HCT116 (cell line): ENCODE measurements around the gene KRTAP5-2. TPM values are rescaled to one million over a fixed set of nuclear protein-coding genes. Genes with fewer than 3 reads are reported as not detected.

Source experiments
- ATAC-seq: fragments of 200-7000 bp; cut with Tn5 transposase; 2 replicates; pipeline ENCODE4 v1.9.1; 2020; ENCODE audit warnings: mild to moderate bottlenecking, moderate library complexity
- BruUV-seq: library from RNA; stranded (reverse); fragments of 400-500 nt; replicated peaks from 2 replicates; lab custom pipeline; 2021; lab: Mats Ljungman, UMichigan
- CTCF ChIA-PET: fragments of 300-600 bp; sonication (Branson Sonifier 250); formaldehyde crosslinking; loops from one replicate; lab custom pipeline; 2021; ENCODE audit warnings: antibody characterized with exemption; lab: Charles Lee
- POLR2A ChIA-PET: fragments of 300-600, 350-600 bp; sonication (Branson Sonifier 250); formaldehyde crosslinking; loops from one replicate; lab custom pipeline; 2021; ENCODE audit warnings: antibody characterized with exemption; lab: Charles Lee
- RAD21 ChIA-PET, 2 experiments: fragments of 300-600 bp; sonication (Branson Sonifier 250); formaldehyde crosslinking; loops; one replicate each; lab custom pipeline; 2023; ENCODE audit warnings: low total read pairs in 2 of 2; ENCODE audit not compliant: uncharacterized antibody in 2 of 2, unreplicated experiment in 2 of 2, low non-redundant PET in 1 of 2; lab: Charles Lee
- DNase-seq: peaks from one replicate; pipeline ENCODE4 v3.0.0-alpha.2; 2010; ENCODE audit warnings: low read depth, low spot score
- H2AFZ ChIP-seq: fragments of 200-600 bp; shearing (Covaris generic), sonication (generic); 2 replicates; pipeline ENCODE4 v1.6.1; 2017; ENCODE audit warnings: low read depth, mixed run types, mixed read lengths, antibody characterized with exemption, low read length; ENCODE audit not compliant: poor library complexity, severe bottlenecking
- H3K27ac ChIP-seq: 2 replicates; pipeline ENCODE4 v1.5.1; 2012; ENCODE audit warnings: low read depth, low read length
- H3K27me3 ChIP-seq: fragments of 200-600 bp; sonication (generic); 2 replicates; pipeline ENCODE4 v1.6.1; 2016; ENCODE audit warnings: mixed run types, low read length, mixed read lengths; ENCODE audit not compliant: insufficient read depth
- H3K36me3 ChIP-seq, 2 experiments: fragments of 200-500 bp in 1 of 2; fragments of 200-600 bp in 1 of 2; sonication (Bioruptor generic) in 1 of 2; sonication (generic) in 1 of 2; 2 replicates each; pipeline versions ENCODE4 v1.5.1 to v1.6.1; 2014 to 2016; ENCODE audit warnings: low read length in 2 of 2, inconsistent platforms in 1 of 2, mixed read lengths in 1 of 2, mixed run types in 1 of 2; ENCODE audit not compliant: insufficient read depth in 2 of 2, control insufficient read depth in 1 of 2
- H3K4me1 ChIP-seq, 2 experiments: fragments of 200-600 bp in 1 of 2; sonication (generic) in 1 of 2; 2 replicates each; pipeline versions ENCODE4 v1.5.1 to v1.6.1; 2012 to 2017; ENCODE audit warnings: low read length in 2 of 2, inconsistent platforms in 1 of 2, mild to moderate bottlenecking in 1 of 2, mixed read lengths in 1 of 2, mixed run types in 1 of 2, moderate library complexity in 1 of 2; ENCODE audit not compliant: insufficient read depth in 2 of 2, control insufficient read depth in 1 of 2
- H3K4me2 ChIP-seq: fragments of 200-600 bp; sonication (generic); 2 replicates; pipeline ENCODE4 v1.6.1; 2017; ENCODE audit warnings: mixed run types, low read length, mixed read lengths
- H3K4me3 ChIP-seq, 2 experiments: fragments of 200-600 bp in 1 of 2; sonication (generic) in 1 of 2; replicated peaks in 1 of 2; 2 replicates each; pipeline ENCODE4 v1.5.1; 2011 to 2016; ENCODE audit warnings: low read length in 2 of 2, control low read depth in 1 of 2, low read depth in 1 of 2, mild to moderate bottlenecking in 1 of 2, mixed read lengths in 1 of 2, mixed run types in 1 of 2
- H3K79me2 ChIP-seq: fragments of 200-600 bp; sonication (generic); 2 replicates; pipeline ENCODE4 v1.6.1; 2017; ENCODE audit warnings: mild to moderate bottlenecking, mixed run types, low read length, moderate library complexity, mixed read lengths; ENCODE audit not compliant: insufficient read depth
- H3K9ac ChIP-seq: fragments of 200-600 bp; sonication (generic); 2 replicates; pipeline ENCODE4 v1.6.1; 2016; ENCODE audit warnings: low read length, mixed read lengths
- H3K9me2 ChIP-seq: fragments of 200-600 bp; sonication (generic), shearing (Covaris generic); 2 replicates; pipeline ENCODE4 v1.6.1; 2017; ENCODE audit warnings: mixed run types, mild to moderate bottlenecking, moderate library complexity; ENCODE audit not compliant: insufficient read depth
- H3K9me3 ChIP-seq, 2 experiments: fragments of 200-500 bp in 1 of 2; fragments of 200-600 bp in 1 of 2; sonication (Bioruptor generic) in 1 of 2; sonication (generic) in 1 of 2; 2 replicates each; pipeline ENCODE4 v1.6.1; 2014 to 2017; ENCODE audit warnings: low read length in 2 of 2, mixed read lengths in 2 of 2, inconsistent platforms in 1 of 2, low read depth in 1 of 2, mild to moderate bottlenecking in 1 of 2, mixed run types in 1 of 2, moderate library complexity in 1 of 2; ENCODE audit not compliant: control insufficient read depth in 1 of 2, insufficient read depth in 1 of 2
- H4K20me1 ChIP-seq: fragments of 200-600 bp; sonication (generic), shearing (Covaris generic); 2 replicates; pipeline ENCODE4 v1.6.1; 2017; ENCODE audit warnings: mixed run types, mild to moderate bottlenecking, moderate library complexity; ENCODE audit not compliant: insufficient read depth
- CEBPB ChIP-seq: IDR thresholded peaks from 2 replicates; pipeline ENCODE4 v1.6.1; 2012; ENCODE audit warnings: low read depth
- EGR1 ChIP-seq: IDR thresholded peaks from 2 replicates; pipeline ENCODE4 v1.6.1; 2012; ENCODE audit warnings: low read depth
- JUND ChIP-seq: IDR thresholded peaks from 2 replicates; pipeline ENCODE4 v1.6.1; 2012
- POLR2A ChIP-seq: IDR thresholded peaks from 2 replicates; pipeline ENCODE4 v1.7.0; 2011; ENCODE audit warnings: borderline replicate concordance; ENCODE audit not compliant: insufficient read depth, insufficient read length; ENCODE audit errors: extremely low read depth
- RAD21 ChIP-seq: IDR thresholded peaks from 2 replicates; pipeline ENCODE4 v1.6.1; 2012; ENCODE audit warnings: low read depth, mild to moderate bottlenecking
- SIN3A ChIP-seq: IDR thresholded peaks from 2 replicates; pipeline ENCODE4 v1.6.1; 2012; ENCODE audit warnings: low read depth
- SRF ChIP-seq: IDR thresholded peaks from 2 replicates; pipeline ENCODE4 v1.6.1; 2012; ENCODE audit warnings: low read depth
- TCF7L2 ChIP-seq: IDR thresholded peaks from 2 replicates; pipeline ENCODE4 v1.7.0; 2011; ENCODE audit warnings: borderline replicate concordance, inconsistent platforms; ENCODE audit not compliant: insufficient read depth, insufficient read length; ENCODE audit errors: extremely low read depth
- YY1 ChIP-seq: IDR thresholded peaks from 2 replicates; pipeline ENCODE4 v1.6.1; 2011; ENCODE audit warnings: low read length, low read depth, moderate library complexity, mild to moderate bottlenecking; ENCODE audit not compliant: insufficient replicate concordance; ENCODE audit errors: extremely low read depth
- ZBTB33 ChIP-seq: IDR thresholded peaks from 2 replicates; pipeline ENCODE4 v1.6.1; 2011; ENCODE audit warnings: mild to moderate bottlenecking, low read length, moderate library complexity; ENCODE audit not compliant: insufficient replicate concordance; ENCODE audit errors: extremely low read depth
- ZNF274 ChIP-seq: fragments of 200-500 bp; sonication (Bioruptor generic); IDR thresholded peaks from 2 replicates; pipeline ENCODE4 v1.6.1; 2014; ENCODE audit warnings: mild to moderate bottlenecking, low read depth, low read length, inconsistent platforms
- intact Hi-C: fragments of 100-400 bp; cut with micrococcal nuclease; formaldehyde crosslinking; loops from 2 replicates; pipeline ENCODE4 v1.10.0; 2022
- total RNA-seq: library from RNA; stranded (reverse); gene quantifications from one replicate; pipeline ENCODE4 v1.2.1, GENCODE V29; 2021; ENCODE audit not compliant: unreplicated experiment
- TF ChIP-seq, protein P1 (sequence below): IDR thresholded peaks from 2 replicates; pipeline ENCODE4 v1.6.1; 2012; ENCODE audit warnings: low read depth
- TF ChIP-seq, protein P2 (sequence below): IDR thresholded peaks from 2 replicates; pipeline ENCODE4 v1.6.1; 2012

The KRTAP5-2 gene
- total RNA-seq, 1 experiment from 2014 or later = not detected

DNA sequence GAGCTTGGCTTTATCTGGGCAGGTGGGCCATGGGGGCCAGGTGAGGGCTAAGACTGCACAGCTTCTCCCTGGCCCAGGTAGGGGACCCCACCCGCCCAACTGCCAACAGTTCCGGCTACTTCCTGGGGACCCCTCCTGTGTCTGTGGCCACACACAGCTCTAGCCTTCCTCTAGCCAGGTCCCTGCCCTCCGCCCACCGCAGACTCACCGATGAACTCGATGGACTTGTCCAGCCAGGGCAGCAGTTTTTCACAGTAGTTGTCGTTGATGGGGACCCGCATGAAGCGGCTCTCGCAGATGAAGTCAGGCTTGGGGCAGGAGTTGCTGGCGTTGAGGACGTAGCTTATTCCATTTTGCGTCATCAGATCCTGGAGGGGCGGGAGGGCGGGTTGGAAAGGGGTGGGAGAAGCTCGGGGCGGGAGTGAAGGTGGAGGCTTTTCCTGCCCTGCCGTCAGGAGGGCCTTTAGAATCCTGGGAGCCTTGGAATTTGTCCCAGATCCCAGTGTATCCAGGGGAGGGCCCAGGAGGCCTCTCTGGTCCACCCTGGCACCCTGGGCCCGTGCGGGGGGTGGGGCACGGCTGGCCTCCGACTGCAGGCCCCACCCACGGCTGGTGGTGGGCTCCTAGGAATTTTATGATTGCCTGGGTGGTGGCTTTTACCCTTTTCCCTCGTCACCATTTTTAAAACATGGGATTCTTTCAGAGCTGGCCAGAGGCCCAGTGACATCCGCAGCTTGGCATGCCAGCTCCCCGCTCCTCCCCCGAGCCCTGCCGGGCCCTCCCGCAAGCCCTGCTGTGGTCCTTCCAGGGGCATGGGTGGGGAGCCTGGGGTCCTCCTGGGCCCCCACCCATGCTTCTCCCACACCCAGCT lies 40.0 kb downstream of the KRTAP5-2 start:
- TF ChIP-seq POLR2A (no peak), TCF7L2 (no peak), CEBPB (no peak), ZNF274 (no peak), SRF (no peak), SIN3A (no peak), EGR1 (no peak), JUND (no peak), ZBTB33 (no peak), RAD21 (no peak), YY1 (no peak)
- TF ChIP-seq, protein P1, sequence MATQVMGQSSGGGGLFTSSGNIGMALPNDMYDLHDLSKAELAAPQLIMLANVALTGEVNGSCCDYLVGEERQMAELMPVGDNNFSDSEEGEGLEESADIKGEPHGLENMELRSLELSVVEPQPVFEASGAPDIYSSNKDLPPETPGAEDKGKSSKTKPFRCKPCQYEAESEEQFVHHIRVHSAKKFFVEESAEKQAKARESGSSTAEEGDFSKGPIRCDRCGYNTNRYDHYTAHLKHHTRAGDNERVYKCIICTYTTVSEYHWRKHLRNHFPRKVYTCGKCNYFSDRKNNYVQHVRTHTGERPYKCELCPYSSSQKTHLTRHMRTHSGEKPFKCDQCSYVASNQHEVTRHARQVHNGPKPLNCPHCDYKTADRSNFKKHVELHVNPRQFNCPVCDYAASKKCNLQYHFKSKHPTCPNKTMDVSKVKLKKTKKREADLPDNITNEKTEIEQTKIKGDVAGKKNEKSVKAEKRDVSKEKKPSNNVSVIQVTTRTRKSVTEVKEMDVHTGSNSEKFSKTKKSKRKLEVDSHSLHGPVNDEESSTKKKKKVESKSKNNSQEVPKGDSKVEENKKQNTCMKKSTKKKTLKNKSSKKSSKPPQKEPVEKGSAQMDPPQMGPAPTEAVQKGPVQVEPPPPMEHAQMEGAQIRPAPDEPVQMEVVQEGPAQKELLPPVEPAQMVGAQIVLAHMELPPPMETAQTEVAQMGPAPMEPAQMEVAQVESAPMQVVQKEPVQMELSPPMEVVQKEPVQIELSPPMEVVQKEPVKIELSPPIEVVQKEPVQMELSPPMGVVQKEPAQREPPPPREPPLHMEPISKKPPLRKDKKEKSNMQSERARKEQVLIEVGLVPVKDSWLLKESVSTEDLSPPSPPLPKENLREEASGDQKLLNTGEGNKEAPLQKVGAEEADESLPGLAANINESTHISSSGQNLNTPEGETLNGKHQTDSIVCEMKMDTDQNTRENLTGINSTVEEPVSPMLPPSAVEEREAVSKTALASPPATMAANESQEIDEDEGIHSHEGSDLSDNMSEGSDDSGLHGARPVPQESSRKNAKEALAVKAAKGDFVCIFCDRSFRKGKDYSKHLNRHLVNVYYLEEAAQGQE = no peak
- TF ChIP-seq, protein P2, sequence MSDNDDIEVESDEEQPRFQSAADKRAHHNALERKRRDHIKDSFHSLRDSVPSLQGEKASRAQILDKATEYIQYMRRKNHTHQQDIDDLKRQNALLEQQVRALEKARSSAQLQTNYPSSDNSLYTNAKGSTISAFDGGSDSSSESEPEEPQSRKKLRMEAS = no peak
- TF ChIP-seq, all 23 proteins: peak for 0
- H3K36me3 ChIP-seq = no peaks in the 10 kb centered on the region; a peak in 1 of 4 replicates
- DNase-seq = no peak
- intact Hi-C loops = no loop called here
- H3K4me3 ChIP-seq = no peak overlapping the region
- ChIA-PET RAD21 (interaction anchor here in 1 of 2 experiments (0.6 kb wide), 1 partner anchor 14 kb away, joined by 4 read pairs; the partner anchor contains the start of gene DUSP8), POLR2A (interaction anchor here (0.6 to 1.5 kb wide), 3 partner anchors 10 to 61 kb away, joined by 4 to 9 read pairs (median 8); no protein-coding TSS in a partner anchor), CTCF (interaction anchor here (0.7 to 2.0 kb wide), 5 partner anchors 10 to 42 kb away, joined by 3 to 19 read pairs (median 5); no protein-coding TSS in a partner anchor)
- no peak overlapping the region for H3K9ac ChIP-seq
- BruUV-seq = no TSS peak
- H3K4me1 ChIP-seq = peaks cover 42 to 44% of the 10 kb centered on the region in 2 experiments
- no peaks in the 10 kb centered on the region for H4K20me1 ChIP-seq
- peak overlapping the region; percentile 75 for H3K27ac ChIP-seq
- no peaks in the 10 kb centered on the region for H3K79me2 ChIP-seq
- H2AFZ ChIP-seq = no peak overlapping the region
- no peaks in the 10 kb centered on the region for H3K27me3 ChIP-seq
- H3K9me3 ChIP-seq = no peaks in the 10 kb centered on the region
- H3K4me2 ChIP-seq = peak overlapping the region; percentile 41
- no peaks in the 10 kb centered on the region for H3K9me2 ChIP-seq
- ATAC-seq = no peak
